Fibroblast of villous mesenchyme (primary cell): ENCODE measurements around the gene PPP1R27. TPM values are rescaled to one million over a fixed set of nuclear protein-coding genes. Genes with fewer than 3 reads are reported as not detected.

ENCODE experiments used
- DNase-seq: peaks from one replicate; pipeline ENCODE4 v3.0.0-alpha.2; 2010; ENCODE audit warnings: low read depth
- H3K4me3 ChIP-seq: 2 replicates; pipeline ENCODE4 v1.5.1; 2011; ENCODE audit warnings: low read depth, mild to moderate bottlenecking, low read length
- total RNA-seq: library from RNA; depleted of rRNA; stranded (reverse); fragments of >200 nt; gene quantifications from 2 replicates; pipeline ENCODE4 v1.2.3, GENCODE V29; 2012
- TF ChIP-seq, protein P1 (sequence below): IDR thresholded peaks from 2 replicates; pipeline ENCODE4 v1.5.1; 2012; ENCODE audit warnings: low read depth, mild to moderate bottlenecking, low read length; ENCODE audit not compliant: insufficient read depth

PPP1R27 gene
- total RNA-seq, 1 donor = not detected

- DNase-seq = no peak
- H3K4me3 ChIP-seq = no peak overlapping the region
- TF ChIP-seq, protein P1, sequence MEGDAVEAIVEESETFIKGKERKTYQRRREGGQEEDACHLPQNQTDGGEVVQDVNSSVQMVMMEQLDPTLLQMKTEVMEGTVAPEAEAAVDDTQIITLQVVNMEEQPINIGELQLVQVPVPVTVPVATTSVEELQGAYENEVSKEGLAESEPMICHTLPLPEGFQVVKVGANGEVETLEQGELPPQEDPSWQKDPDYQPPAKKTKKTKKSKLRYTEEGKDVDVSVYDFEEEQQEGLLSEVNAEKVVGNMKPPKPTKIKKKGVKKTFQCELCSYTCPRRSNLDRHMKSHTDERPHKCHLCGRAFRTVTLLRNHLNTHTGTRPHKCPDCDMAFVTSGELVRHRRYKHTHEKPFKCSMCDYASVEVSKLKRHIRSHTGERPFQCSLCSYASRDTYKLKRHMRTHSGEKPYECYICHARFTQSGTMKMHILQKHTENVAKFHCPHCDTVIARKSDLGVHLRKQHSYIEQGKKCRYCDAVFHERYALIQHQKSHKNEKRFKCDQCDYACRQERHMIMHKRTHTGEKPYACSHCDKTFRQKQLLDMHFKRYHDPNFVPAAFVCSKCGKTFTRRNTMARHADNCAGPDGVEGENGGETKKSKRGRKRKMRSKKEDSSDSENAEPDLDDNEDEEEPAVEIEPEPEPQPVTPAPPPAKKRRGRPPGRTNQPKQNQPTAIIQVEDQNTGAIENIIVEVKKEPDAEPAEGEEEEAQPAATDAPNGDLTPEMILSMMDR = no peak
Observed at GRCh38 chr17:81821147-81821546, 13.7 kb downstream of the PPP1R27 start.

GRCh38 chr17:81819708-81820107 lies 15.1 kb downstream of the PPP1R27 start:
- TF ChIP-seq, protein P1 = no peak
- no peak overlapping the region for H3K4me3 ChIP-seq
- no peak for DNase-seq

DNA sequence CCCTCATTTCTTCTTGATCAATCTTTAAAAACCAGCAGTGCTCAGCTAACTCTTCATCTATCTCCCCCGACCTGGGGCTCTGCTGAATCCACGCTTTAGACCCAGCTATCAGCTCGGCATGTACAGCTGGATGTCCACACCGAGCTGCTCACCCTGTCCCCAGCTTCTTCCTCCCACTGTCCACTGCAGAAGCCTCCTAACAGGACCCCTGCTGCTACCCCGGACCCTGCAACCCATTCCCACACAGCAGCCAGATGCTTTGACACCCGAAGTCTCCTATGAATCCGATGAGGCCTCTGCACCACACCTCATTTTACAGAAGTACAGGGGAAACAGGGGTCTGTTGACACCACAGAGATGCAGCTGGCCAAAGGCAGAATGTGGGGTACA lies 17.1 kb downstream of the PPP1R27 start:
- TF ChIP-seq, protein P1 = no peak
- no peak for DNase-seq
- H3K4me3 ChIP-seq = no peak overlapping the region

- DNase-seq = no peak
- no peak overlapping the region for H3K4me3 ChIP-seq
- TF ChIP-seq, protein P1 = no peak
Observed at GRCh38 chr17:81815646-81815986, 19.2 kb downstream of the PPP1R27 start.

- TF ChIP-seq, protein P1 = no peak
- no peak overlapping the region for H3K4me3 ChIP-seq
- no peak for DNase-seq
Observed at GRCh38 chr17:81814748-81815645, 19.9 kb downstream of the PPP1R27 start.

DNA sequence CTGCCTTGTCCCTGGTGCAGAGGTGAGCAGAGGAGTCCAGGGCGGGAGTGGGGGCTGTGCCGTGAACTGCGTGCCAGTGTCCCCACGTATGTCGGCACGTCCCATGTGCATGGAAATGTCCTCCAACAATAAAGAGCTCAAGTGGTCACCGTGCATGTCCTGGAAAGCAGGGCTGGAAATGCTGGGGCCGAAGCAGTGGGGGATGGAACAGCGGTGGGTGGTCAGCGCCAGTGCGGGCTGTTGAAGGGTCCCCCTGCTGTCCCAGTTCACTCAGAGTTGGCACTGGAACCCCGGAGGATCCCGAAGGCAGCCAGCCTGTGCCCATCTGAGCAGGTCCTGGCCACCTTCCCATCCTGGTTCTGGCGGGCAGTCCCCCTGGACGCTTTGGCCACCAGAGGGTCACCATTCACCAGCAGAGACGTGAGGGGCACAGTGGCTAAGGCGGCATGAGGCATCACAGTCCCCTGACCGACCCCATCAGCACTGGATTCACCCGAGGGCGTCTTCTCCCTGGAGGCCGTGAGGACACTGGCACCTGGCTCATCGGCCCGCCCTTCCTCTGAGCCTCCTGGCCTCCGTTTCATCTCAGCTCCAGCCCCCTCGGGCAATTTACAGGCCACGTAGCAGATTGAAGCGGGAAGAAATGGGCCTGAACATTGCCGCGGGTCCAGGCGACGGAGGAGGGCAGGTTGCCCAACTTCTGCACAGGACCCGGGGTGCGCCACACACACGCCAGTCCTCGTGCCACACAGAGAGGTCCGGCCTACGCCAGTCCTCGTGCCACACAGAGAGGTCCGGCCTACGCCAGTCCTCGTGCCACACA lies 20.8 kb downstream of the PPP1R27 start:
- no peak for DNase-seq
- no peak overlapping the region for H3K4me3 ChIP-seq
- TF ChIP-seq, protein P1 = no peak
